GM12891 (cell line): ENCODE measurements around the gene IRF2BP2.

Experiments used
- DNase-seq: peaks from one replicate; pipeline ENCODE4 v3.0.0; 2011; ENCODE audit warnings: low spot score; ENCODE audit not compliant: insufficient read length
- FAIRE-seq: peaks from 2 replicates; lab custom pipeline; 2011; peaks lifted over from hg19 to GRCh38; lab: Jason Lieb, UNC
- PAX5 ChIP-seq: IDR thresholded peaks from 2 replicates; pipeline ENCODE4 v1.6.1; 2011; ENCODE audit warnings: low read length, moderate library complexity, mild to moderate bottlenecking; ENCODE audit not compliant: insufficient read depth, severe bottlenecking
- POLR2A ChIP-seq: IDR thresholded peaks from 2 replicates; pipeline ENCODE4 v1.6.1; 2011; ENCODE audit warnings: low read depth, low read length, control low read depth
- POLR2AphosphoS5 ChIP-seq: IDR thresholded peaks from 2 replicates; pipeline ENCODE4 v1.6.1; 2011; ENCODE audit warnings: low read depth, low read length, control low read depth
- POU2F2 ChIP-seq: IDR thresholded peaks from 2 replicates; pipeline ENCODE4 v1.6.1; 2011; ENCODE audit warnings: low read depth, mild to moderate bottlenecking, control low read depth, low read length, moderate library complexity
- SPI1 ChIP-seq: IDR thresholded peaks from 2 replicates; pipeline ENCODE4 v1.6.1; 2011; ENCODE audit warnings: low read depth, low read length, control low read depth
- TAF1 ChIP-seq: IDR thresholded peaks from 2 replicates; pipeline ENCODE4 v1.6.1; 2011; ENCODE audit warnings: low read depth, low read length, control low read depth

Gene IRF2BP2

DNA sequence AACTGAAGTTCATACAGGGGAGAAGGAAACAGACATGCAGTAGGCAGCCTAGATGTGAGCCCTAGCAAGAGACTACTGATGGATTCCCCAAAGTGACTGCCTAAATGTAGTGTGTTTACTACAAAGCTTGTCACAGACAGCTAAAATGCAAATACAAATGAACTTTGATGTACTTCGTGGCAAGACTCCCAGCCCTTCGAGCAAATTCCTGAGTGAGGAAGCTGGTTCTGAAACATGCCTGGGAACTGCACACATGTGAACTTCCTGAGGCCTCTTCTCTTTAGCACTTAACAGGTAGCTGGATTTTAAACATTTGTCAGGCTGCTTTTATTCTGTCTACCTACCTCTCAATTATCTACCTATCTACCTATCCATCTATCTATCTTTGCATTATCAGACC is 6.7 kb upstream of the IRF2BP2 start:
- no peak for FAIRE-seq
- TF ChIP-seq POLR2A: no peak
- TF ChIP-seq PAX5: no peak
- TF ChIP-seq POLR2AphosphoS5: no peak
- no peak for TF ChIP-seq SPI1
- TF ChIP-seq TAF1: no peak
- TF ChIP-seq POU2F2: no peak
- no peak for DNase-seq

DNA sequence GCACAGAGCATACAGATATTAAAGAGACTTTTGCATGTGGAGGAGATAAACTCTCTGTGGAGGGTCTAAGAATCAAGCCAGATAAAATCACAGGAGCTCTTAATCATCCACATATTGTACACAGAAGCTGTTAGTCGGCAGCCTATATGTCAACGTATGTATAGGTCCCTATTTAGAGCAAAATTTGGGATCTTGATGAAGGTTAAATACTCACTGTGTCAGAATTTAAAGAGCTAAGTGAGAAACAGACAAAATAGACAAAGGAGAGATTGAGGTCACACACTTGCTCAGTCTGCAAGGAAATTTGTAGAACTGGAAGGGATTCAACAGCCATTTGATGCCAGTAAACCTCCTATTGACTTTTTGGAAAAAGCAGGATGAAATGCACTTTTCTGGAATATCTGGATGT is 4.1 kb upstream of the IRF2BP2 start:
- TF ChIP-seq POLR2A (no peak), TAF1 (no peak), SPI1 (no peak), PAX5 (no peak), POU2F2 (no peak), POLR2AphosphoS5 (no peak)
- DNase-seq: no peak
- FAIRE-seq: no peak

DNA sequence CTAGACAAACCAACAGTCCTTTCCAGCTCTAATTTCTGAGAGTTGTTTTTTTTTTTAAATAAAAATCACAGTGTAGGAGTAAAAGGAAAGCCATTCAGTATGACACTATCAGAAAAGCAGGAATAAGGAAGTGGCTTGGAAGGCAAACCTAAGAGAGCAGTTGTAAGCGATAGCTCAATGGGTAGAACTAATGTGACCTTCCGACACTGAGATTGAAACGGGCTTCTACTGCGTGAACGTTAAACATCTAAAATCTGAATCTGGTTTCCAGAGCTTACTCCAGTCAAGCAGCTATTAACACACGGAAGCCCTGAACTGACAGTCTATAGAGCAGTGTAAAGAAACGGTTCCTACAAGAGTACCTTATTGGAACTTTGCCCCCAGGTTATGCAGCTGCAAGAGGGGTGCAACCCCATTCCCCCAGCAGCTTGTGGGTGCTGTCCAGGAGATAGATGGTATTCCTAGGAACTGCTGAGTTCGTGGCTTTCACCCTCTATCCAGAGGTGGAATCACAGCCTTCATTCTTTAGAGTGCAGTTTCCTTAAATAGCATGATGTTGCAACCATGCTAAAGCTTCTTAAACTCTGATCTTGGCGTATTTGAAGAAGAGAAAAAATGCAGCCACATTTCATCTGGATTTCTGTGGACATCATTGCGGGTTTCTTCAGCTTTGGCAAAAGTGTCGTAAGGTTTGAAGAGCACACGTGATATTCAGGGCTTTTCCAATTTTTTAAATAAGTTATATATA is 3.3 kb upstream of the IRF2BP2 start:
- no peak for DNase-seq
- no peak for TF ChIP-seq POLR2A
- no peak for TF ChIP-seq PAX5
- TF ChIP-seq POLR2AphosphoS5: no peak
- no peak for TF ChIP-seq TAF1
- TF ChIP-seq POU2F2: no peak
- peak; percentile 77 for TF ChIP-seq SPI1
- peak; percentile 52 for FAIRE-seq

GRCh38 chr1:234612352-234613127 is 2.6 kb upstream of the IRF2BP2 start:
- FAIRE-seq: peak; percentile 94
- TF ChIP-seq POLR2A: peak; percentile 76; the same call in 1 of the 2 replicates
- TF ChIP-seq SPI1: peak; percentile 92
- no peak for TF ChIP-seq PAX5
- 0 out of 2 replicates have a peak, but pooled peaks have one; percentile 17 for TF ChIP-seq POU2F2
- peak; percentile 91 for TF ChIP-seq POLR2AphosphoS5
- peak; percentile 73 for TF ChIP-seq TAF1
- DNase-seq: no peak

DNA sequence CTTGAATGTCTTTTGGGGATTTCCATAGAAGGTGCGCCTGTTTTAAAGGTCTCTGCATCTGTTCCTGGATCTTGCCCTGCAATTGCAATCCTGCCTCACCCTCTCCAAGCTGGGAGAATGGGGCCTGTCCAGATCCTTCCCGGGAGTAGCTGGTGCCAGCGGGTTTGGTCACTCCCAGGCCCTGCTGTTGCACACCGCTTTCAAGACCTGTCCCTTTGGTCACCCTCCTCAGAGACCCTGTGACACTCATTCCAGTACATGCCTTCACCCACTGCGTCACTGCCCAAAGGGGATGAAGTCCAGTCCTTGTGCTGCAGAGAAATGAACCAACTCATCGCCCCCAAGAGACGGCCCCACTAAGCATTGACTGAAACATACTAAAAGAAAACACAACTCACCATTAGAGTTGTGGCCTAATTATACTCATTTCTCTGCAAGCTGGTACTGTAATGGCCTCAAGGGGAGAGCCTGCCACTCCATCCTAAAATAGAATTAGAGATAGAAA is 1.9 kb upstream of the IRF2BP2 start:
- FAIRE-seq (no peak), DNase-seq (no peak)
- TF ChIP-seq PAX5 (no peak), POLR2A (peak; percentile 54; the same call in 1 of the 2 replicates), SPI1 (no peak), POU2F2 (peak; percentile 54; the same call in 1 of the 2 replicates), POLR2AphosphoS5 (no peak), TAF1 (no peak; the same call in 1 of the 2 replicates)

DNA sequence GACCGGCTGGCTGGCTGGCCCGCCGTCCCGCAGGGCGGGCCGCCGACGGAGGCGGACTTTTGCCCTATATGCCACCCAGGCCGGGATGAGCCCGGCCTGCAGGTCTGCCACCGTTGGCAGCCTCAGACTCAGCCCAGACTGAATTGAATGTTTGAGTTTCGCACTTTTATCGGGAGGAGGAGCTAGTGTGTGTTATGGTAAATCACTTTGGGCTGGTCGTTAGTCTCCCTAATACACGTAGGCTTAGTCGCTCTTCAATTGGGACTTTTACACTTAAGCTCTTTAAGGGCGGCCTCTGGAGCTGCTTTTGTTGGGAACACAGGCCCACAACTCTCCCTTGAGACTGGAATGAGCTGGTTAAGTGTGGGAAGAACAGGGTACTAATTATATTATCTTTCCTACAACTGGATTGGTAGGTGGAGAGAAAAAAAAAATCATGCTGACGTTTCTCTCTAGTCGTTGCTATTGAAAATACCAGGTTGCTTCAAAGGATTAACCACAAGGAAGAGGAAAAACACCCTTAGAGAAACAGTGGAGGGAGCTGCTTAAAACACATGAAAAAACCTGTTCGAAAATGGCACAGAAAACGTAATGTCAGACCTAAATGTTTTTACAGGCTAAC is 1.4 kb upstream of the IRF2BP2 start:
- no peak for FAIRE-seq
- TF ChIP-seq SPI1 (no peak), TAF1 (peak; percentile 61; the same call in 1 of the 2 replicates)
- DNase-seq: no peak

DNA sequence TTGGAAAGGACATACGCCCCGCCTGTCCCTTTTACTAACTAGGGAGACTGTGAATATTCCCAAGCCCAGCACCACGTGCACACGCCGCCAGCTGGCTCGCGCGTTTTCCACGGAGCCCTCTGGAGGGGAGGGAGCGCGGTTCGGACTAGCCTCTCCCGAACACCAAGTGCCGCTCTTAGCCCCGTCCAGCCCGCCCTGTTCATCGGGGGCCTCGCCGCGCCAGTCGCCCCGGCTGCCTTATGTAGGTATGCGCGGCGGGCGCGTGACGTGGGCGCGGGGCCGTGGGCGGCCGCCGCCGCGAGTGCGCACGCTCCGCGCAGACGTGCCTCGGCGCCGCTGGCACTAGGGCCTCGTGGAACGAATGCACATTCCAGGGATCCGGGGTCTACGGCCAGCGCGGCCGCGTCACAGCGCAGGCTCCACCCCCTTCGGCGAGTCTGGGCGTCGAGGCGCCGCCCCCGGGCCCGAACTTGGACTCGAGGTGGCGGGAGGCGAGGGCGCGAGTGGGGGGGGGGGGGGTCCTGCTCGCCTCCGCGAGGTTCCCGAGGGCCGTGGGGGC is 767 bp upstream of the IRF2BP2 start:
- peak; percentile 90 for FAIRE-seq
- peak; percentile 61 for DNase-seq
- peak; percentile 97 for TF ChIP-seq POLR2AphosphoS5
- TF ChIP-seq POLR2A: peak; percentile 93
- peak; percentile 80; the same call in 1 of the 2 replicates for TF ChIP-seq TAF1
- peak; percentile 95 for TF ChIP-seq POU2F2
- TF ChIP-seq PAX5: peak; percentile 5
- no peak for TF ChIP-seq SPI1

DNA sequence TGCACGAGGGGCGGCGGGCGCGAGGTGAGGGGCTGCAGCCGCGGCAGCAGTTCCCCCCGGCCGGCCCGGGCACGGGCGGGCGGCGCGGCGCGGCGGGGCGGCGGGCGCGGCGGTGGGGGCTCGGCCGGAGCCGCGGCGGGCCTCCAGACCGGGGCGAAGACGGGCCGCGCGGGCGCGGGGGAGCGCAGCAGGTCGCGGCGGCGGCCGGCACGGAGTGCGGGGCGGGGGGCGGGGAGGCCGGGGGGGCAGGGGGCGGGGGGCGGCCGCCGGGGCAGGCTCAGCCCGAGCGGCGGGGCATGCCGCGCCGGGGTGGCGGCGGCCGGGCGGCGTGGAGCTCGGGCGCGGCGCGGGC is 311 bp downstream of the IRF2BP2 start:
- DNase-seq (no peak), FAIRE-seq (no peak)
- no peak for TF ChIP-seq TAF1
- TF ChIP-seq PAX5: no peak
- no peak for TF ChIP-seq SPI1
